Right renal pelvis (tissue), 4 donors: ENCODE measurements around the gene UNKL. TPM values are rescaled to one million over a fixed set of nuclear protein-coding genes. Genes with fewer than 3 reads are reported as not detected.

Experiments
- DNase-seq, 4 donors: peaks; one replicate each; pipeline ENCODE4 v3.0.0-alpha.2; 2013; ENCODE audit warnings: low read depth in 4 of 4, low spot score in 3 of 4, missing footprints in 1 of 4
- polyA plus RNA-seq, 4 donors: library from polyadenylated mRNA; unstranded; fragments of 120-200 nt; gene quantifications; one replicate each; pipeline ENCODE4 v1.2.1, GENCODE V29; 2013; ENCODE audit not compliant: insufficient read length in 4 of 4

UNKL gene
- polyA plus RNA-seq, 4 donors, result 14.2 to 21.1 (median 17.0) TPM

DNA sequence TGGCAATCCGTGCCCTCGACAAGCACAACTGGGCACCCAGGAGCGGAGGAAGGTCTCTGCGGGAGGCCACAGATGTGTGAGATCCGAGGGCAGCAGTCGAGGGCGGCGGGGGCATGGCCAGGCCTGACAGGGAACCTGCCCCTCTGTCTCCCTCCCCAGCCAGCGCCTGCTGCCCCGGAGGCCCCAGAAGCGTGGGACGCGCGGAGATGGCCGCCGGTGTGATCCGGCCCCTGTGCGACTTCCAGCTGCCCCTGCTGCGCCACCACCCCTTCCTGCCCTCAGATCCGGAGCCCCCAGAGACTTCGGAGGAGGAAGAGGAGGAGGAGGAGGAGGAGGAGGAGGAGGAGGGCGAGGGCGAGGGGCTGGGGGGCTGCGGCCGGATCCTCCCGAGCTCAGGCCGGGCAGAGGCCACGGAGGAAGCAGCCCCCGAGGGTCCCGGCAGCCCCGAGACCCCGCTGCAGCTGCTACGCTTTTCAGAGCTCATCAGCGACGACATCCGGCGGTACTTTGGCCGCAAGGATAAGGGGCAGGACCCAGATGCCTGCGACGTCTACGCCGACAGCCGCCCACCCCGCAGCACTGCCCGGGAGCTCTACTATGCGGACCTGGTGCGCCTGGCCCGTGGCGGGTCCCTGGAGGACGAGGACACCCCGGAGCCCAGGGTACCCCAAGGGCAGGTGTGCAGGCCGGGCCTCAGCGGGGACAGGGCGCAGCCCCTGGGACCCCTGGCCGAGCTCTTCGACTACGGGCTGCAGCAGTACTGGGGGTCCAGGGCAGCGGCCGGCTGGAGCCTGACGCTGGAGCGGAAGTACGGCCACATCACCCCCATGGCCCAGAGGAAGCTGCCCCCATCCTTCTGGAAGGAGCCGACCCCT is 18.1 kb upstream of the UNKL start:
- no peak for DNase-seq

DNA sequence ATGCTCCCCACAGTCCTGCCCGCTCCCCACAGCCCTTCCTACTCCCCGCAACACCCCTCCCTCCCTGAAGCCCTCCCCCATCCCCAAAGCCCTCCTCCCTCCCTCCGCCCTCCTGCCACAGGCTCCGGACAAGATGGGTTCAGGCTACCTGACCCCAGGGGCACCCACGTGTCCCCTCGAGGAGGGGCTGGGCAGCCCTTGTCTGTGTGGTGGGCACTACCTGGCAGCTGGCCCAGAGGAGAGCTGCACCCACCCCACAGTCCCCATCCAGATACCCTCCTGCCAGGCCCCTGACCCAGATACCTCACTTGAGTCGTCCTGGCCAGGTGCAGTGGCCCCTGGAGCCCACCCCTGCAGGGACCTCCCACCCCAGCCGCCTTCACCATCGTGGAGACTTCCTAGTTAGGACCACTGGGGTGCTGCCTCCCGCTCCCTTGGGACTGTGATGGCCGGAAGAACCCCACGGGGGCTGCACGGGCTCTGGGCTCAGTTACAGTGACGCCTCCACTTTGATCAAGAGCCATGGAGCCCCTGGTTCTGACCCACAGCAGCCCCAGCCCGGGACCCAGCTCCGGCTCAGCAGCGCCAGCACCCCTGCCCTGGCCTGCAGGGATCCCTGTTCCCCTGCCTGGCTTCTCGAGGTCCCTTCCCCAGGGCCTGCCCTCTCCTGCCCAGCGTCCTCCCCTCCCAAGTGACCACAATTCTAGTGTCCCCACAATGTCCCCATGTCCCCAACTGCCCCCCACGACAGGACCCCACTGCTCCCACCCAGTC is 17.2 kb upstream of the UNKL start:
- no peak for DNase-seq

DNA sequence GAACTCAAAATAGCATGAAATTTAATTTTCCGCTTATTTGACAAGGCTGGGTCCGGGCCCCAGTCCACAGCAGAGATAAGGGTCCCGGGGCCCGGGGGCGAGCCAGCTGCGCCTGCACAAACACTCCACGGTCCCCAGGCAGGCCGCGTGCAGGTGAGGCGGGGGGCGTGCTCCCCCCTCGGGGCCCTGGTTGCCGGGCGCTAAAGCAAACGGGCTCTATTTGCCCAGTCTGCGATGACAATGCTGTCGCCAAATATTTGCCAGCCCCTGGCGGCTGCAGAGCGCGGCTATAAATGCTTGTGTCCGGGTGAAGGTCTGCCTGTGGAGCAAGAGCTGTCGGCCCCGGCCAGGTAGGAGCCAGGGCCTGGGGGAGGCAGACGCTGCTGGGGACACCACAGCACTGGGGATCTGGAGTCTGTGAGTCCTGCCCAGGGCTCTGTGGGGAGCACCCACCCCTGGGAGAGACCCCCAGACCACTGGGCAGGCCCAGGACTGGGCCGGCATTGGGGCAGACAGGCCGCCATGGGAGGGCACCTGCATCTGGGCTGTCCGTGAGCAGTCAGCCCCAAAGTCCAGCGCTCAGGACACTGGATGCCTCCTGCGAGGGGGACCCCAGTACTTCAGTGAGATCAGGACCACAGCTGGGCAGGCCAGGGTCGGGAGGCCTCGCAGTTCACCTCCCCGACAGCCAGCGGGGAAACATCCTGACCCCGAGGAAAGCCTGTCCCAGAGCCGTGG is 16.4 kb upstream of the UNKL start, which contains the start of gene PERCC1:
TSS of gene PERCC1 (plus strand) at position 320 of the 738 bp plus-strand sequence. CDS start 1,516 bp downstream, outside the sequence.
- DNase-seq, result no peak

DNA sequence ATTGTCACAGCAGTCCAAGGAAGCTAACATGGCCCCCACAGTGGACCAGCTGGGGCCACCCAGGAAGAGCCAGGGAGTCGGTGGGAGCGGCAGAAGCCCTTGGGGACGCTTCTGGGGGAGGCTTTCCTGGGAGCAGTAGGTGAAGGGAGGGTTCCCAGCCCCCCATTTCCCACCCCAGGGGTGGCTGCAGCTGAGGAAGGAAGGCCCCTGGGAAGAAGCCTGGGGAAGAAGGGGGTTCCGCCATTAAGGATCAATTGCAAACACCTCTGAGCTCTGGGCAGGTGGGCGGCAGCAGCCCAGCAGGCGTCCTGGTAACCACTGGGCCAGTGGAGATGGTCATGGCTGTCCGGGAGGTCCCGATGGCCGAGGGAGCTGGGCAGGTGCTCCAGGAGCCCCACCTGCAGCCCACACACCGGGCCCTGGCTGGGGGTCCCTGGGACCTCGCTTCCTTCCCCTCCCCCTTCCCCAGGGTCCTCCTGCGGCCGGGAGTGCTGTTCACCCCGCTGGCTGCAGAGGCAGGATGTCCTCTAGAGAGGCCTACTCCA is 15.8 kb upstream of the UNKL start:
- no peak for DNase-seq

DNA sequence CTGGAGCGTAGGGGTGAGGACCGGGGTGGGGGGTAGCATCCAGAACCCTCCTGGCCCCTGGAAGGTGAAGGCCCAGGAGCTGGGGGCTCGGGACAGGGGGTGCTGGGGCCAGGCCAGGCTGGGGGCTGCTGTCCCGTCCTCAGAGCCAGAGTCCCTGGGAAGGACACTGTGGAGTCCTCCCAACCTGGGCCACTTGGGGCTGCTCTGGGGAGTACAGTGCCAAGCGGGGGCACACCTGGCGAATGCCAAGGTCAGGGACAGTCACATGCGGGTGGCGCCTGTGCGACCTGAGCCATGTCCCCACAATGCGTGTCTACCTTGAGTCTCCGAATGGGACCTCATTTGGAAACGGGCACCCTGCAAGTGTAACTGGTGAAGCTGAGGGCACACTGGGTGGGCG is 15.1 kb upstream of the UNKL start:
- DNase-seq, result no peak

DNA sequence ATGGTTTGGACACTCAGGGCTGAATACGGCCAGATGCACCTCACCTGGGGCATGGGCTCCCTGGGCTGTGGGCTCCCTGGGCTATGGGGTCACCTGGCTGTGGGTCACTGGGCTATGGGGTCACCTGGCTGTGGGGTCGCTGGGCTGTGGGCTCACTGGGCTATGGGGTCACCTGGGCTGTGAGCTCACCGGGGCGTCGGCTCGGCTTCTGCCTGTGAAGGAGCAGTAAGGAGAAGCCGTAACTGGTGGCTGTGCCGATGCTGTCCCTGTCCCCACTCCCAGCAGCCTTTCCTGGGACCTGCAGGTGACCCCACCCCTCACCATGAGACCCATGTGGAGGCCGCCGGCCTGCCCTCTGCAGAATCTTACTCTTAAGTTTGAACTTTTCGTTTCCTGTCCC is 14.5 kb upstream of the UNKL start:
- DNase-seq, result no peak

DNA sequence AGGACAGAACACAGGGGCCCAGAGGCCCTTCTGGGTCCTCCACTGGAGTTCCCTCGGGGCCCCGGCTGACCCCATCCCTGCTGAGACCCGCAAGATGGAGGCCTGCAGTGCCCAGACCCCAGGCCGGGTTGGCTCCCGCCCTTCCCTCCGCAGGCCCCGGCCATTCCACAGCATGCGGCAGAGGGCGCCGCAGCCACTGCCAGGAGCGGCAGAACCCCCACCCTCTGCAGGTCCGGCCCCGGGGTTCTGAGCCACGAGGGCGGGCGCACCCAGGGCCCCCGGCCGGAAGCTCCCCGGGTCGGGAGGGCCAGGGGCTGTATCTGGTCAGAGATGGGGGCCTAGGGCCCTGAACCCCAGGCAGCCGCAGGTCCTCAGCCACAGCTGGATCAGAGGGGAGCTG is 14.0 kb upstream of the UNKL start:
- DNase-seq, result no peak

DNA sequence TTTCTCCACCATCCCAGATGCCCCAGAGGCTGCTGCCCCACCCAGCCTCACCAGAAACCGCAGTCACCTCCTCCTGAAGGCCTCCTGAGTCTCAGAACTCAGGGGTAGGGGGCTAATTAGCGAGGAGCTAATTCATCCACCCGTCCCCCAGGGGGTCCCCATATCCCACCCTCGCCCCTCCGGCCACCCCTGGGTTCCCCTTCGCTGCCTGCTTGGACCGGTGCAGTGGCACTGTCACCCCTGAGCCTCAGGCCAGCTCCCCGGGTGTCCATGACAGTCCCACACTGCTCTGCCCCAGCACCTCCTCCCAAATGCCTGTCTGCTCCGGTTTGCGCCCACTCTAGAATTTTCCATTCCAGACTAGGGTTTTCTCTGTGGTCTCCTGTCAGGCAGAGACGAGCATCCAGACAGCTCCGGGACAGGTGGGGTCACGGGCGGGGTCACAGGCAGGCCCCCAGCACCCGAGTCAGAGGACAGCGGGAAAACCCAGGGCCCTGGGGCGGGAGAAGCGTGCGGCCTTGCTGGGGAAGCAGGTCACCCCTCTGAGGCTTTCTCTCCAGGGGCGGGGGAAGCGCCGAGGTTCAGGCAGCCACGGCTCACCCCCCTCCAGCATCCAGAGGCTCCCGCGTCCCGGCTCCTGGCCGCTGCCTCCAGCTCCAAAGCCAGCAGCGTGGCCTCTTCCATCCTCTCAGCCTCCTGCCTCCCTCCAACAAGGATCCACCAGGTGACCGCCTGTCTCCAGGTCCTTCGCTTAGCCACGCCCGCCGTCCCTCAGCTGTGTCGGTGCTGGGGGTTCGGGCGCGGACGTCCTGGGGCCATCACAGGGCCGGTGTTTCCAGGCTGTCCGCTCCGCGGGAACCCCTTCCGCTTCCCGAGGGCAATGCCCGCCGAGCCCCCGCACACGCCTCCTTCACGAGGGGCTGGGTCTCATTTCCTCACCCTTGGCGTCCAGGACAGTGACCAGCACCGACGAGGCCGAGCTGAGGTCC is 13.3 kb upstream of the UNKL start:
- DNase-seq, result no peak

DNA sequence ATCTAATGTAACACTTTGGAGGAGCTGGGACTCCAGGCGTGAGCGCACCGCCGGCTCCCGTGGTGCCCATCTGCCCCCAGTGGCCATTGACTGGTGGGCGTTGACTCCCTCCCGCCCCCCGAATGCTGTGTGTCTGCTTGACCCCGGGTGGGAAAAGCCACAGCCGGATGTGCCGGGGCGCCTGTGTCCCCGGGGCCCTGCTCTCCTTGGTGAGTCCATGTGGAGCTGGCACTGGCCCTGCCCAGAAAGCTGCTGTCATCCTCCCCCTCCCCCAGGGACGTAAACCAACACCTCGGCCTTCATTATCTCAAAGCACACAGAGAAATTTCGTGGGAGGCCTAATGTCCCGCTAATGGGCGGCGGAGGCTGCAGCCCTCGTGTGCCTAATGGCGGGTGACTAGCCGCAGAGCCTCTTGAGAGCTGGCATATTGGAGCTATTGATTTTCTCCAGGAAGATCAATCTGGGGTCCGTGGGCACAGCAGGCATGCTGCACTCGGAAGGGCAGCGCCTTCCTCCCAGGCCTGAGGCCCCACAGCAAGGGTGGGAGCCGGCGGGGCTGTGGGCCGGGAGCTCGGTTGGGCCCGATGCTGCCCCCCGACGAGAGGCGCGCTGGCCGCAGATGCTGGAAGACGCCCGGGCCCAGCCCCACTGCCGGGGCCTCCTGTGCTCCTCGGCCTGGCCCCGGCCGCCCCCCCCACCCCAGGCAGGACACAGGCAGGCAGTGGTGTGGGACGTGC is 12.4 kb upstream of the UNKL start:
- DNase-seq, result no peak

DNA sequence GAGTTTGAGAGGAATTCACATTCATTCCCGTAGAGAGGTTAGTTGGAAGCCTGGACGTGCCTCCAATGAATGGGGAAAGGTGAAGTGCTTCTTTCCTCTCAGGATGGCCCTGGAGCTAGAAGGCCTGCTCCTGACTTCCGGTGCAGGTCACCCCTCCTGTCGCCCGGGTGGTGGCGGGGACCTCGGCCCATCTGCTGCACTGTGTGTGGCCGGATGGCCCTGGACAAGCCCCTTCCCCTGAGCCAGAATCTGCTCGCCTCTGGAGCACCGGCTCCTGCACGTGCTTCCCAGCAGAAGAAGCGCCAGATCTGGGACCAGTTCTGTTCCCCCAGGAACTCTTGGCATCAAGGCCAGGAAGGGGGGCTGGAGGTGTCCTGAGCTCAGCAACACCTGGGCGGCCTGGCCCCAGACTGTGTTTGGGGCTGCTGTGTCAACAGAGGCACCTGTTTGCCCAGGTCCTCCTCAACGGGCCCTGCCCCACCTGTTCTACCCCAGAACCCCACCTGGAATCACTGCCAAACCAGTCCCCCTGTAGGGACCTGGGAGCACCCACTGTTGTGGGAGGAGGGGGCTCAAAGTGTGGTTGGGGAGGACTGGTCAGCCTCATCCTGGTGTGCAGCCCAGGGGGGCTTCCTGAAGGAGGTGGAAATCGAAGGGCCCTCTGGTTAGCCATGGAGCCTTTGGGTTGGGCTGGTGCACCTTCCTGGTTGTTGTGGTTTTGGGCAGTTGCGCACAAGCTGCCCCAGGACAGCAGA is 11.3 kb upstream of the UNKL start:
- DNase-seq, result no peak

DNA sequence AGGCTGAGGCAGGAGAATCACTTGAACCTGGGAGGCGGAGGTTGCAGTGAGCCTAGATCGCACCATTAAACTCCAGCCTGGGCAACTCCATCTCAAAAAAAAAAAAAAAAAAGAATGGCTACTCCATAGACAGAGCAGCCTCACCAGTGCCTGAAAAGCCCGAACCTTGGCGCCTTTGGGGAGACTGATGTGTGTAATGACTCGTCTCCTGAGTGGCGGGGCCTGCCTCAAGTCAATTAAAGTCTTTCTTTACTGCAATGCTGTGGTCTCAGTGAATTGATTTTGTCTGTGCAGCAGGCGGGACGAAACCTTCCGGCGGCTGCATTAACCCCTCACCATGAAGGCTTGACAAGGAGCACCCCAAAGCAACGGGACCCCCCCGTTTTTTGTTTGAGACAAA is 9.5 kb upstream of the UNKL start:
- no peak for DNase-seq

DNA sequence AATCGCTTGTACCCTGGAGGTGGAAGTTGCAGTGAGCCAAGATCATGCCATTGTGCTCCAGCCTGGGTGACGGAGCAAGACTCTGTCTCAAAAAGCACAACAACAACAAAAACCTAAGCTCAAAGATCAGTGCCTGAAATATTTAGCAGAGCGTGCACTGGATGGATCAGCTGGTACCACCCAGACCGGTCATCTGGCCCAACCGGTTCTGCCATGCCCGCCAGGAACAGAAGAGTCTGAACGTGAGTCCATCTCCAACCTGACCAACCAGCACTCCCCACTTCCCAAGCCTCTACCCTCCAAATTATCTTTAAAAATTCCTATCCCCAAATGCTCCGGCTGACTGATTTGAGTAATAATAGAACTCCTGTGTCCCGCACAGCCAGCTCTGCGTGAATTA is 7.6 kb upstream of the UNKL start:
- DNase-seq, result no peak

DNA sequence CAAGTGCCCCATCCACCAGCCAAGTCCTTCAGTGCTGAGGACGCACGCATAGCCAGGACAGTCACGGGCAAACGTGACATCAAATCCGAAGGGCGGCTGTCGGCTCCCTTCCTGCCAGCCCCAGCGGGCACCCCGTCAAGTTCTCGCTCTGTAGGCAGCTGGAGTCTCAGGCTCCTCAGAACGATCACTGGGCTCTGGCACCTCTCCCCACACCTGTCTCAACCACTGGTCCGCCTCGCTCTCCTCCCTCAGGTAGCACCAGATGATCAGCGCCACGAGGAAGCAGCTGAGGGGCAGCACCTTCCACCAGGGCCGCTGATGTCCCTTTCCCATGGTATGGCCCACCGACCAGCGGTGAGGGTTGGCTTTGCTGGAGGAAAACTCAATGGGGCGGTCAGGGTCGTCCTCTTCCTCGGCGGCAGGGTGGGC is 5.6 kb upstream of the UNKL start:
- no peak for DNase-seq

DNA sequence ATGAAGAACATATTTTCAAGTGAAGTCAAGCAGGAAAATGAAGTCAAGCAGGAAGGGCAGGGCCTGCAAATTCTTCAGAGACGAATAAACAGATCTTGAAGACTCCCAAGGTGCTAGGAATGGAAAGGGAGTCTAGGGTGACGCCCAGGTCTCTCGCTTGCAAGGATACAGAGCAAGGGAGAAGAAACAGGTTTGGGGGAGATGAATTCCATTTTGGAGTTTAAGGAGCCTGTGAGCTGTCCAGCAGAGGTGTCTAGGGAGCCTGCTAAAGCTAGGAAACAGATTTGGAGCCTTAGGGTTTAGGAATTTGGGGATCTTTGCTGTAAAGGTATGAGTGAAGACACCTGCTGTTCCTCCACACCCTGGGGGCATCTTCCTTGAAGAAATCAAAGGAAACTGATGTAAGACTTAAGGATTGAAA is 2.0 kb upstream of the UNKL start:
- DNase-seq, result no peak

DNA sequence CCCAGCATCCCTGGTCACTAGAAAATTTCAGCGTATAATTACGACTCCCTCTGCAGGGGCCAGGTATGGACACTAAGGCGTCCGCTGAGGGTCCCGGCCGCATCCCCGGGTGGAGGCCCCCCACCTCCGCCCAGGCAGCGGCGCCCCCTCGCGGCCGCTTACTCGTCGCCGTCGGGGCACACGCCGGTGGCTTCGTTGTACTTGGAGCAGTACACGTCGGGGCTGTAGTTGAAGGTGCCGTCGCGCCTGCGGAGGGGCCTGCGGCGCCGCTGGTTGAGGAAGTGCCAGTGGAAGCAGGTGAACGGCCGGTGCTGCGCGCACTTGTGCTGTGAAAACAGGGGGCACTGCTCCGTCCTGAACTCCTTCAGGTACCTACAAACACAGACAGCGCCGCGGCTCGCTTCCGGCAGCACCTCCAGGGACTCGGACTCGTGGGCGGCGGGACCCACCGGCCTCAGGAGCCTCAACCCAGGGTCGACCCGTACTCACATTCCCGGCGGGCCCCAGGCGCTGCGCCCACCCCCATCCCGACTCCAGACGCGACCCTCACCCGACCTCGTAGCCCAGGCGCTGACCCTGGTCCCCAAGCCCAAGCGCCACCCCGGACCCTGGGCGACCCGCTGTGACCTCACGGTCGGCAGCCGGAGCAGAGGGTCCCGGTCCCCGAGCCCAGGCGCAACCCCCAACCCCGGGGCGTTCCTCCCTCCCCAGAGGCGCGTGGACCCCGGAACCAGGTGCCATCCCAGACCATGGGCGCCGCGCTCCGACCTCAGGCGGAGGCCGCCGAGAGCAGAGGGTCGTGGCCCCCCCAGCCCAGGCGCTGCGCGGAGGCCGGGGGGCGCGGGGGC is 596 bp downstream of the UNKL start:
- DNase-seq, result no peak

DNA sequence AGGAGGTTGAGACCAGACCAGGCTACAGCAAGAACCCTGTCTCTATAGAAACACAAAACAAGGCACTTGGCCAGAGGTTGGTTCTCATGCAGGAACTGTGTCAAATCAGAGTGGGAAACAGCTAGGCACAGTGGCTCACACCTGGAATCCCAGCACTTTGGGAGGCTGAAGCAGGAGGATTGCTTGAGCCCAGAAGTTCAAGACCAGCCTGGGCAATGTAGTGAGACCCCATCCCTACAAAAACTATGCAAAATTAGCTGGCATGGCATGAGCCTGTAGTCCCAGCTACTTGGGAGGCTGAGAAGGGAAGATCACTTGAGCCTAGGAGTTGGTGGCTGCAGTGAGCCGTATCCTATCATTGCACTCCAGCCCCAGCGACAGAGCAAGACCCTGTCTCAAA is 1.7 kb downstream of the UNKL start:
- DNase-seq, result no peak

DNA sequence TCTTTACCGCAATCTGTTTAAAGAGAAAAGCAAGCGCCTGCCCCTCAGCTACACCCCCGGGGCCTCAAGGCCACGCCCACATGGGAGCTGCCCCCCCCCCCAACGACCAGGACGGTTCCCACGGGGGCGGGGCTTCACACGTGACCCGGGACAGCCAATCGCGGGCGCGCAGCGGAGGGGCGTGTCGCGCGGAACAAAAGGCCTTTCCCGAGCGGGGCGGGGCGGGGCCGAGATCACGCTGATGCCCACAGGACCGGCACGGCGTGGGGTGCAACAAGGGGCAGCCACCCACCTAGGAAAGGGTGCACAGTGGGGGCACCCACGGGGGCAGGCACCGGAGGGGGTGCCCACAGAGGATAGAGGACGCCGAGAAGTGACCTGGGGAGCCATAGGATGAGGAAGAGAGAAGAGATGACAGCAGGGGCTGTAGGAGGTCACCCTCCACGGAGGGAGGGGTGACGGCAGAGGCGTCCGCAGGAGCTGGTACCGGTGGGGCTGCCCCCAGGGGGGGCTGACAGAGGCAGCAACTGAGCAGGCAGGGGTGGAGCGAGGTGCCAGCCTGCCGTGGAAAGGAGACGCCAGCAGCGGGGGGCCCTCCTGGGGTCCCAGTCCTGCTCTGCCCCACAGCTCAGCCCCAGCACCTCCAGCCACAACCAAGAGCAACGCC is 6.2 kb downstream of the UNKL start:
- peak; percentile 75 to 86 (median 80) for DNase-seq
